COR-L47 (cell line): Measurements from ENCODE around the gene TMEM135.
"Not testable (repeated sequence)": the region's sequence is repeated elsewhere in the genome, so short reads cannot be mapped to it uniquely, and the experiment has no call there.

Experiments
- DNase-seq: peaks from one replicate; lab custom pipeline; 2025; lab: John Stamatoyannopoulos, UW

Gene TMEM135

DNA sequence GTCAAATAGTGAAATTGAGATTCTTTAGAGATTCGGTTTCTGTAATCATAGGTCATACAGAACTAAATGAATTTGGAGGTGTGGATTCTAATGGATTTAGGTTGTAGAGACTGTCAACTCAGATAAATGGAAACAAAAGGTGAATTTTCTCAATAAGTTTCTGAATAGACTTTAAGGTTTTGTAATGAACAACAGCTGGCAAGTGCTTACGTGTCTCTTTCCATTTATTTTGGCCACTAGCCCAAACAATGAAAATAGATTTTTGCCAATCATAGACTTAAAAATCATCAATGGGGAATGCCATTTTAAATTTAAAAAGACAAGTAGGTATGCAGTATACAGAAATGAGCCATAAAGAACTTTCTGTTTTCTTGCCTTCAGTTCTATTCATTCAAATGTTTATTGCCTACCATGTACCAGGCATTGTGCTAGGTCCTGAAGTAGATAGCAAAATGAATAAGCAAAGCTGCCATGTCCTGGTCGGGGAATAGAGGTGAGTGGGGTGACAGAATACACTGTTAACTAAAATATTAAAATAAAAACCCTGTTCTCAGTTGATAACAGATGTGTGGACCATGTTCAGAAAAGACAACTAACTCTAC lies 16.9 kb upstream of the TMEM135 start:
- no peak for DNase-seq

DNA sequence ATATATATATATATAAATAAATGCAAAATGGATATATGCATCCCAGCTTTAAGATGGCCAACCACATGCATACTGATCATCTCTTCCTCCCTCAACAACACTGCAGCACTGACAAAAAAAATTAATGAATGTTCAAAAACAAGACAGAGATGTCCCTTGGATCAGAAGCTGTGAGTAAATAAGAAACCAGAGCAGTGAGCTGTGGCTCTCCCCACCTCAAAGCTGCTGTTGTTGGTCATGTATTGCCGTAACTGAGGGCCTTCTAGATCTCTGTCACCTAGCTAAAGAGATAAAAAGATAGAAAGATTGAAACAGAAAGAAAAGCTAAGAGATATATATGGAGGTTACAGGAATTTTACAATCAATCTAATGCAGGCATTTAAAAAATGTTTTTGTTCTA lies 15.5 kb upstream of the TMEM135 start:
- DNase-seq: no peak

DNA sequence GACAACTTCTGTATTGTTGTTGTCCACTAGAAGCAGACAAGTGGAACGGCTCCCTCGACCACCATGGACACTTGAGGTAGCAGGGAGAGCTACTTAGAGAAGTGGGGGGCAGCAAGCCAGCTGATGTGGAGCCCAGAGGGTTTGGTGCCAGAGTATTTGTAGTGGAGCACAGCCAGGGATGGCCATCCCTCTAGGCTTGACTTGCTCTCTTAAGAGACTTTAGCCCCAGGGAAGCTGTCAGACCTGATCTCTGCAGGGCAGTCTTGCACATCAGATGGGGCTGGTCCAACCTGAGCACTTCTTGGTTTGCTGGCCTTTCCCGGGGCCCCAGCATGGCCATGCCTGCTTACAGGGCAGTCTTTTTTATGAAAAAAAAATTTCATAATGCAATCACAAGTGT lies 15.0 kb upstream of the TMEM135 start:
- DNase-seq: no peak

DNA sequence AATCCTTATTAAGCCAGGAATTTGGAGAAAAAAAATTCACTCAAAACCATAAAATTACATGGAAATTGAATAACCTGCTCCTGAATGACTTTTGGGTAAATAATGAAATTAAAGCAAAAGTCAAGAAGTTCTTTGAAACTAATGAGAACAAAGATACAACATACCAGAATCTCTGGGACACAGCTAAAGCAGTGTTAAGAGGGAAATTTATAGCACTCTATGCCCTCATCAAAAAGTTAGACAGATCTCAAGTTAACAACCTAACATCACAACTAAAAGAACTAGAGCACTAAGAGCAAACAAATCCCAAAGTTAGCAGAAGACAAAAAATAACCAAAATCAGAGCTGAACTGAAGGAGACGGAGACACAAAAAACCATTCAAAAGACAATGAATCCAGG lies 11.3 kb upstream of the TMEM135 start:
- DNase-seq: not testable (repeated sequence)

DNA sequence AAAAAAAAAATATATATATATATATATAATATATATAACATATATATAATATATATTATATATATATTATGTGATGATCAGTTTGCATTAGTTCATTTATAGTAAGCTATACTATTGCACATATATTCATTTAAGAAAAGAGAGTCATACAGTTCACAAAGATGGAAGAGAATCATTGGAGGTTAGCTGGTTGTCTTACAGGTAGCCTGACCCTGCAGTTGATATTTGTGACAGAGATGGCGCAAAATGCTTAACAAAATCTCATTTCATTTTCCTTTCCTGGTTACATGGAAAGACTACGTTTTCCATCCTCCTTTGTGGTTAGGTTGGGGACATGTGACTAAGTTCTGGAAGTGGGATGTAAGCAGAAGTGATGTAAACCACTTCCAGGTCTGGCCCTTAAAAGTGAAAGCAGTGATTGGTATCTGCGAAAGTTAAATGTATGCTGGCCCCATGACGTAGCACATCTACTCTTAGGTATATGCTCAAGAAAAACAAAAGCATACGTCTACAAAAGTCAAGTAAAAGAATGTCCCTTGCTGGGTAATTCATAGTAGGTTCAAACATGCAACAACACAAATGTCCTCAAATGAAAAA lies 7.2 kb upstream of the TMEM135 start:
- DNase-seq: no peak

DNA sequence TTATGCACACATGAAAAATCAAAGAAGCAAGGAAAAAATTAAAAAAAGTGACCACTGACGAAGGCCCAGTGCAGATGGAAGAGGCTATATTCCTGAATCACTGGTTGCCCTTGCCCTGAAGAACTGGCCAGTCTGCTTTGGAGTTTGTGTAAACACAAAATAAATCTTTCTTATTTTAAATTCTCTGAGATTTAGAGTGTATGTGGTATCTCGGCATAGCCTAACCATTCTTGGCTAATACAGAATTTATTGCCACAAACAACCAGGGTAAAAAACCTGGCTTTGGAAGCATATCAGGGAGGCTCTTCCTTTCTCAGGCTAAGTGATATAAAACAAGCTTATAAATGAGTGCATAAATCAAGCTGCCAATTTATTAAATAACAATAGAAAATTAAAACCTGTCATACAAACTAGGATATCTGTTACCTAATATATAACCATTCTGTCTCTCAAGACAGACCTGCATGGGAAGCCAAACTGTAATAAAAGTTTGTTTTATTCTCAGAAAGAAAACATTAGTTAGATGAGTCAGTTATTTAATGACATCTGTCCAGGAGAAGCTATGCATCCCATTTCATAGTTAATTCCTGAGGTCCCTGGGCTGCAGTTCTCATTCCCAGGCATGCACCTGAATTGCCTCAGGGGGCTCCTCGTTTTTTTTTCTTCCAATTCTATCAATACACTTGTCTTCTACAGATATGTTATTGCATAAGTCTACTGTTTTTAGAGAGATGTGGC lies 6.1 kb upstream of the TMEM135 start:
- DNase-seq: no peak

DNA sequence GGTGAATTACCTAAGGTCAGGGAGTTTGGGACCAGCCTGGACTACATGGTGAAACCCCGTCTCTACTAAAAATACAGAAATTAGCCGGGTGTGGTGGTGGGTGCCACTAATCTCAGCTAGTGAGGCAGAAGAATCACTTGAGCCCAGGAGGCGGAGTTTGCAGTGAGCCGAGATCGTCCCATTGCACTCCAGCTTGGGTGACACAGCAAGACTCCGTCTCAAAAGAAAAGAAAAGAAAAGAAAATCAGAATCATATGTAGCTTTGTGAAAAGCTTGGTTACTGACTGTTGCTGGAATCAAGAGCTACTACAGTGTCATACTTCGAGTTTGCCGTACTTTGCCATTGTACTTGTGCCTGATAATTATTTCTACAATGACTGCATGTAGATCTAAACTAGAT lies 4.2 kb upstream of the TMEM135 start:
- no peak for DNase-seq

DNA sequence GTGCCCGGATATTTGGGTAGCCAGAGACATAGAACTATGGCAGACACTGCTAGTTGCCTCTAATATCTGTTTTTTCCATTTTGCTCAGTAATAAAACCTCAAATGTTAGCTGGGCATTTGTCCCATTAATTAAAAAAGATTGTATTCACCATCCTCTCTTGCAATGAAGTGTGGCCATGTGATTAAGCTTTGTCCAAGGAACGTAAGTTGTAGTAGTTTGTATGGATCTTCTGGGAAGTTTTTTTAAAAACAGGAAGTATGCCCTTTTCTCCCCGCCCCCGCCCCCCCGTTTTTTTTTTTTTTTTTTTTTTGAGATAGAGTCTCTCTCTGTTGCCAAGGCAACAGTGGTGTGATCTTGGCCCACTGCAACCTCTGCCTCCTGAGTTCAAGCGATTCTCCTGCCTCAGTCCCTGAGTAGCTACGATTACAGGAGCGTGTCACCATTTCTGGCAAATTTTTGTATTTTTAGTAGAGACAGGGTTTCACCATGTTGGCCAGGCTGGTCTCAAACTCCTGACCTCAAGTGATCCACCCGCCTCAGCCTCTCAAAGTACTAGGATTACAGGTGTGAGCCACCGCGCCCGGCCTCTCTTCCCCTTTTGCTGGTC lies 1.7 kb upstream of the TMEM135 start:
- DNase-seq: no peak

DNA sequence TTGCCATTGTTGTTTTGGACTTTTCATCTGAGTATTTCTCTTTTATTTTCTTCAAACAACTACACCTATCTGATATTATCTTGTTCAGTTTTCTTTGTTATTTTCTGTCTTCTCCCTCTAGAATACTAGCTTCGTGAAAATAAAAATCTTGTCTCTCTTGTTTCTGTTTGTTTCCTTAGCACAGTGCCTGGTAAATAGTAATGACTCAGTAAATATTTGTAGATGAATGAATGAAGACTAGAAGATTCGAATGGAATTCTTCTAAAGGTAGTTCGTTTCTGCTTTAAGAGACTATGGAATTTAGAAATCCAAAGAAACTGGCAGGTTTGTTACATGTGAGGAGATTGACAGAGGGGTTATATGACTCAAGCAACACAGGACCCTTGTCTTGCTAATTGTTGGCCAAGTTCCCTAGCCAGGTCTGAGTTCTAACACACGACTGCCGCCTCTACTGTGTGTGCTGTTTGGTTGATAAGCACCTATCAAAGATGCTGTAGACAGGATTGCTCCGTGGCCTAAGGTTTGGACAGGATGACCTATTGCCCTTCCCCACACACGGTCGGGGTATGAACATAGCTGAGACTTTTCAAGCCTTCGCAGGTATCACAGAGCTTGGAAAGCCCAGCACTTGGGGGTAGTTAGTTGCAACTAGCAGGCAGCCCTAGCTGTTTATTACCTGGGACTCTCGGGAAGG lies 831 bp upstream of the TMEM135 start:
- DNase-seq: no peak

DNA sequence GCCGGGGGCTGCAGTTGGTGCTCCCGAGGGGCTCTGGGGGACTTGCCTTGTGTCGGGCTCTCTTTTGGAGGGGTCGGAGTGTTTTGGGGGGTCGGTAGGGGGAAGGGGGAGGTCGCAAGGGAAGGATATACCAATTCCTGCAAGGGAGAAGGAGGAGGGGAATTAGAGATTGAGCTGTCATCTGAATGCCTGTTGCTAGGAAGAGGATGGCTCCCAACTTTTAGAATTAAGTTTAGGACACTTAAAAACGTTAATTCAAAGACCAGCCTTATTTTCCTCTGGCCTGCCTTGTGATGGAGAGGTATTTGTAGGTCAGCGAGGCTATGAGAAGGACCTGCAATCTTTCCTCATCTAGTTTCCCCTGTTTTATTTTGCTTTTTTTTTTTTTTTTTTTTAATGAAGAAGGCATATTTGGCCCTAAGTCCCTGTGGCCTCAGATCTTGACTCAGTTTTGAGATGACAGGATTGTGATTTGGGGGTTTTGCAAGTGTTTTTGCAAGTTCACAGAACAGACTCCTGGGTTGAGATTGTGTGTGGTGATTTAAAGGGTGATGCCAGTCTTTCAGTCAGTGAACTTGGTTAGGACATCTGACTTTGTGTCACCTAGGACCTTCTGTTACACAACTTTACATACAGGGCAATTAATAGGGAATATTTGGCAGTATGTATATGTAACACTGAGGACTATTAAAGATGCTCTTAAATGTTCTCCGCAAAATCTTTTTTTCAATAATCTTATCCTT lies 672 bp downstream of the TMEM135 start:
- no peak for DNase-seq

DNA sequence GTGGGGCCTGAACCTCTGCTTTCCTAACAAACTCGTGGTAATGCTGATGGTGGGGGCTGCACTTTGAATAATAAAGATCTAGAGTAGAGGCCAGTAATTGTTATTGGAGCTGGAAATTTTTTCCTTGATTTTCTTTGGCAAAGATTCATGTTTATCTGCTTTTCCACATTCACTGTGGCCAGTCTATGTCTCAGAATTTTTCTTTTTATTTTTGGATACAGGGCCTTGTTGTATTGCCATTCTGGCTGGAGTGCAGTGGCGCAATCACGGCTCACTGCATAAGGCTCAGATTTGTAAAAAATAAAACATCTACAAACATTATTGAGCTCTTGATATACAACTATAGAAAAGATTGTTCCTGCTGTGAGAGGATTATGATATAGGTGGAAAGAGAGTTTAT lies 1.6 kb downstream of the TMEM135 start:
- DNase-seq: no peak

DNA sequence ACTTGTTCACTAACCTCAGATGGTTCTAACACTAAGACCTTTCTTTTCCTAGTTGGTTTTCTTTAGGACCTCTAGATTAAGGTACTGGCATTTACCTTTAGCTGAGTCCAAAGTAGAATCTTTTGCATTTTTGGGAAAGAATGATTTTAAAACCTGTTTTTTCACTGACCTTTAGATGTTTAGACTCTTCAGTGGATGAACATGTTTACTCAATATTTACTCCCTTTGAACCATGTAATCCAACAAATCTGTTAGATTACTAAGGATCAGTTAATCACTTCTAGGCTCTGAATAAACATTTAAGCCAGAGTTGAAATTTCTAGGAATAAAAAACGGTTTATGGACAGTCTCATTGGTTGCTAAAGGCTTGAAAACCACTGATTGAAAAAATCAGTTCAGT lies 6.2 kb downstream of the TMEM135 start:
- DNase-seq: no peak

DNA sequence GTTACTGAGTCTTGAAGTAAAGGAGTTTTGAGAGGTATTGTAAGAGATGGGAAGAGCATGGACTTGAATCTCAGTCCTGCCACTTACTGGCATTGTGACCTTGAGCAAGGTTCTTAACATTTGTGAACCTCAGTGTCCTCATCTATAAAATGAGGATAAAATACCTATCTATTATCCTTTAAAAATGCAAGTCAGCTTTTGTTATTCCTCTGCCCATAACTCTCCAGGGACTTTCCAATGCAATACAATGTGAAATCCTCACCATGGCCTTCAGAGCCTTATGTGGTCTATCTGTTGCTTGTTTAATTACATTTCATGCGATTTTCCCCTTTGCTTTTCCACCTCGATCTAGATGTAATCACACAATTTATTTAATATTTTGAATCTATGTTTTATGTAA lies 9.1 kb downstream of the TMEM135 start:
- DNase-seq: no peak

DNA sequence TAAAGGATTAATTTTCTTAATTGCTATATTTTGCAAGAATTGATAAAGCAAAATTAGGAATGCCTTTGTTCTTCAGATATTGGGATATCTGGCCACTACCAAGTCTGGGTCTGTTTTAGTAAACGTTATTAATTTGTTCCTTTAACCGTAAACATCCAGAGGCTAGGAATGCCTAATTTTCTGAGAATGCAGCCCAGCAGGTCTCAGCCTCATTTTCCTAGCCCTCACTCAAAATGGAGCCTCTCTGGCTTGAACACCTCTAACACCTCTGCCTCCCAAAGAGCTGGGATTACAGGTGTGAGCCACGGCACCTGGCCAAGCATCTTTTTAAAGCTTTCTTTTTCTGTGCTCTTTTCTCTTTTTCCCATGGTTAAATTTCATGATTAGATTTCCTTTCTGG lies 18.4 kb downstream of the TMEM135 start:
- no peak for DNase-seq

DNA sequence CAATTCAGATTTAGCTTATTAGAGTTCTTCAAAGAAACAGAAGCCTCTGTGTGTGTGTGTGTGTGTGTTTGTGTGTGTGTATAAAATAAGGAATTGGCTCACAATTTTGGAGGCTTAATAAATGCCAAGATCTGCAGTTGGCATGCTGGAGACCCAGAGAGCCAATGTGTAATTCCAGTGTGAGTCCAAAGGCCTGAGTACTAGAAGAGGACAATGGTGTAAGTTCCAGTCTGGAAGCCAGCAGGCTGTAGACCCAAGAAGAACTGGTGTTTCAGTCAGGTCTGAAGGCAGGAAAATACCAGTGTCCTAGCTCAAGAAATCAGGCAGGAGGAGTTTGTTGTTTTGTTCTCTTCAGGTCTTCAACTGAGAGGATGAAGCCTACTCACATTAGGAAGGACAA lies 20.0 kb downstream of the TMEM135 start:
- DNase-seq: no peak

DNA sequence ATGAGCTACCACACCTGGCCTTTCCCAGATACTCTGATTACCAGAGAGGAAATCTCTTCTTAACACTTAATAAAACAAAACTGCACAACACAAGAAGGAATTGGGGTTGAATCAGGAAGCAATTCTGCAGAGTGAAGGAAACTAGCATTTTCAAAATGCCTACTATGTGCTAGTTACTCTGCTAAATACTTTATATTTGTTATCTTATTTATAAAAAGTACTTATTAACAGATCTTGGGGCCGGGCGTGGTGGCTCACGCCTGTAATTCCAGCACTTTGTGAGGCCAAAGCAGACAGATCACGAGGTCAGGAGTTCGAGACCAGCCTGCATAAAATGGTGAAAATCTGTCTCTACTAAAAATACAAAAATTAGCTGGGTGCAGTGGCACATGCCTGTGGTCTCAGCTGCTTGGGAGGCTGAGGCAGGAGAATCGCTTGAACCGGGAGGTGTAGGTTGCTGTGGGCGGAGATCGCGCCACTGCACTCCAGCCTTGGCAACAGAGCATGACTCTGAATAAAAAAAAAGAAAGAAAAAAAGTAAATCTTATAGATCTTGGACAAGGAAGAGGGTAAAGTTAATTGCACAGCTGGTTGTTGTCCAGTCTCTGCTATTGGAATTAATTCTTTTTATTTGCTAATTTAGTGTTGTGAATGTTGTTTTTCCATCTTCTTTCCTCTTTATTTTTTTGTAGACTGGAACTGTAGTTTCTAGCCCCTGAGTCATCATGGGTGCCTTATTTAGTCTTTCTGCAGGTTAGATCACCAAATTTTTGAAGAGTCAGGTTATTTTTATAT lies 22.1 kb downstream of the TMEM135 start:
- DNase-seq: no peak

DNA sequence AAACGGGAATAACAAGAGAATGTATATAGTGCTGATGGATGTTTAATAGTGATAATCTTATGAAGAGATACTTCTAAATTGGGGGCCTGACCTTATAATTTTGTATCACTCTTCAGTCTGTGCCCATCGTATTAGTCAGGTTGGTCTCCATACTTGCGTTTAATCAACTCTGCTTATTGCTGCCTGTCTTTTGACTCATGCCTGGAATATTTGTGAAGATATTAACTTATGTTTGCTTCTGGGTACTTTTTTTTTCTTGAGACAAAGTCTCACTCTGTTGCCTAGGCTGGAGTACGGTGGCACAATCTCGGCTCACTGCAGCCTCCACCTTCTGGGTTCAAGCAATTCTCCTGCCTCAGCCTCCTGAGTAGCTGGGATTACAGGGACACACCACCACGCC lies 24.0 kb downstream of the TMEM135 start:
- DNase-seq: no peak

DNA sequence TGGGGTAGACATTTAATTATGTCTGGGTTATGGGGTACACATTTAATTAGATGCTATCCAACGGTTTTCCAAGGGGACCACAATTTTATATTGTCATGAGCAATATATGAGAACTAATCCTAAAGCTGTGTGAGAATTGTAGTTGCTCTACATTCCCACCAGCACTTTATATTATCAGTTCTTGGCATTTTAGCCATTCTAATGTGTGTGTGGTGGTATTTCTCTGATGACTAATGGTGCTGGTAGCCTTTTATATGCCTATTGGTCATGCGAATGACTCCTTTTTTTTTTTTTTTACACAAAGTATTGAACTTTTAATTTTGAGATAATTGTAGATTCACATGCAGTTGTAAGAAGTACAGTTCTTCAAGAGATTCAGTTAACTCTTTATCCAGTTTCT lies 26.2 kb downstream of the TMEM135 start:
- no peak for DNase-seq

DNA sequence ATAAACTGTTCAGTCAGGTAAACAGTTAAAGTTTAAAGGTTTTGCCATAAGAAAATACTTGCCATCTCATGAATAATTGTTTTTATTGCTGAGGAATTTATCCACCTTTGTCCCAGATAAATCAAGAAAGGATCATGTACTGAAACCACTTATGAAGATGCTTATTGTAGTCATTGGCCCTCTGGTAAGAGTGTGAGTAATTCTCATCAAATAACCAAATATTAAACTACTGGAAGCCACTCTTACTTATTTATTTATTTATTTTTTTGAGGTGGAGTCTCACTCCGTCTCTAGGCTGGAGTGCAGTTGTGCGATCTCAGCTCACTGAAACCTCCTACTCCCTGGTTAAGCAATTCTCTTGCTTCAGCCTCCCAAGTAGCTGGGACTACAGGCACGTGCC lies 35.1 kb downstream of the TMEM135 start:
- DNase-seq: no peak

DNA sequence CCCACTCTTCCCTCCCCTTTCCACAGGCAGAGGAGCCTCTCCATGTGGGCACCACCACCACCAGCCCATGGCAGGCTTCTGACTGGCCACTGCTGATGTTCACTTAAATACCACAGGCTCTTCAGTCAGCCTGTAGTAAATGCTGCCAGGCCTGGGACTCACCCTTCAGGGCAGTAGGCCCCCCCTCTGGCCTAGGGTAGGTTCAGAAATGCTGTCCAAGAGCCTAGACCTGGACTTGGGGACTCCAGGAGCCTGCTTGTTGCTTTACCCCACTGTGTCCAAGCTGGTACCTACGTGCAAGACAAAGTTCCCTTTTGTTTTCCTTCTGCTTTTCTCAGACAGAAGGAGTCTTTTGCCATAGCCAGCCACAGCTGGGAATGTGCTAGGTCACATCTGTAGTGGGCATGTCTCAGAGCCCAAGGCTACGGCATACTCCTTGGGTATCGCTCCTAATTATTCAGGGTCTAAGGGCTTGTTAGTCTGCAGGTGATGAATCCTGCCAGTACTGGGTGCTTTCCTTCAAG lies 38.6 kb downstream of the TMEM135 start:
- DNase-seq: no peak

DNA sequence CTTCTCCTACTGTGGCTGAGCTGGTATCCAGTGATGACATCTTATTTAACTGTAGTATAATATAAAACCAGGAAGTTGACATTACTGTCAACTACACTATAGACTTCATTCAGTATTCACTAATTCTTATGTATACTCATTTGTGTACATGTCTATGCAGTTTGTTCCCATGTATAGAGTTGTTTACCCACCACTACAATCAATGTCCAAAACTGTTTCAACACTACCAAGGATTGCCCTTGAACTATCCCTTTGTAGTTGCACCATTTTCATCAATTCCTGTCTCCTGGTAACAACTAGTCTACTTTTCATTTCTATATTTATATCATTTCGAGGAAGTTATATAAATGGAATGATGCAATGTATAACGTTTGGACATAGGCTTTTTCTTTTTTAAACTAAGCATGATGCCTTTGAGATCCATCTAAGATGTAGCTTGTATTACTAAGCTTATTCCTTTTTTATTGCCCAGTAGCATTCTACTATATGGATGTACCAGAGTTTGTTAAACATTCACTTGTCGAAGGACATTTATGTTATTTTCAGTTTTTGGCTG lies 39.2 kb downstream of the TMEM135 start:
- no peak for DNase-seq
